Hepatic stellate cell (primary cell): ENCODE measurements around the gene ABCA7.

Source experiments
- DNase-seq: peaks from one replicate; pipeline ENCODE4 v3.0.0; 2011; ENCODE audit warnings: low spot score

ABCA7 gene

DNA sequence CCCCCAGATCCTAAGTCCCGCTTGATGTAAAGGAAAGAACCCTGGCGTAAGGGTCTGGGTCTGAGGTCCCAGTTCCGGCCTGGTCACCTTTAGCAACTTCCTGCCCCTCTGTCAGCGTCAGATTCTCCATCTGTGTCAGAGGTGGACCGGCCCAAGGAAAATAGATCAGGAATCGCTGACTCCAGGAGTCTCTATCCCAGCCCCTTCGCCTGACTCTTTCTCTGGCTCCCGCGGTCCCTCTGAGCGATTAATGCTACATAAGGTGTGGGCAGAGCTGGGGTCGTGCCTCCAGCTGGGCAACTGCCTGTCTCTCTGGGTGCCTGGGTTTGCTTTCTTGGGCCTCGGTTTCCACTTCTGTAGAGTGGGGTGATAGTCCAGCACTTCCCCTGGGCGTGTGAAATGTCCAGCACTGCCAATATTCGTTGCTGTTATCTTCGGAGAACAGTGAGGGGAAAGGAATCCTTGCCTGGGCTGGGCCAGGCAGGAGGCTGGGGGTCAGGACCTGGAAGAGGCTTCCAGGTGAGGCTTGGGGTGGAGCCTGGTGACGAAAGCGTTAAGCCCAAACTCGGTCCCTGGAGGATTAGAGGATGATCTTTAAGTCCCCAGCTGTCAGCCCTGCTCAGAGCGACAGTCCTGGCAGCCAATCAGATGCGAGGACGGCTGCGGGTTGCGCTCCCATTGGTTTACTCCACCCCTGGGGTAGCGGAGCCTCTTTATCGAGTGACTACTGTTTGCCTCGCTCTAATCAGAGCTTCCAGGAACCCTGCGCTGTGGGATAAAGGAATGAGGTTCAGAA lies 767 bp downstream of the ABCA7 start:
- DNase-seq, result peak; percentile 100

DNA sequence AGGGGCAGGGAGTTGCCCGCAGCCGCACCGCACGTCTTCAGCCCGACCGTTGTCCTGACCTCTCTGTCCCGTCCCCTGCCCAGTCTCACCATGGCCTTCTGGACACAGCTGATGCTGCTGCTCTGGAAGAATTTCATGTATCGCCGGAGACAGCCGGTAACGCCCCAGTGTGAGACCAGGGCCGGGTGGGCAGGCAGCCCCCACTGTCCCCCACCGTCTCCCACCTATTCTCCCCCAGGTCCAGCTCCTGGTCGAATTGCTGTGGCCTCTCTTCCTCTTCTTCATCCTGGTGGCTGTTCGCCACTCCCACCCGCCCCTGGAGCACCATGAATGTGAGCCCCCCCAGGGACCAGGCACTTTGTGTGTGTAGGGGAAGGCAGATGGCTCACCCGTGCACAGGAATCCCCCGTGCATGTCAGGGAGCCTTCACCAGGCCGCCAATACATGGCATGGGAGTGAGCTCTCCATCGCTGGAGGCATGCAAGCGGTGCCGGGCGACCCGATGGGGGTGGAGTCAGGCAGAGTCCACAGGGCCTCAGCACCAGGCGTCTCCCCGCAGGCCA lies 1.4 kb downstream of the ABCA7 start:
- DNase-seq, result no peak

DNA sequence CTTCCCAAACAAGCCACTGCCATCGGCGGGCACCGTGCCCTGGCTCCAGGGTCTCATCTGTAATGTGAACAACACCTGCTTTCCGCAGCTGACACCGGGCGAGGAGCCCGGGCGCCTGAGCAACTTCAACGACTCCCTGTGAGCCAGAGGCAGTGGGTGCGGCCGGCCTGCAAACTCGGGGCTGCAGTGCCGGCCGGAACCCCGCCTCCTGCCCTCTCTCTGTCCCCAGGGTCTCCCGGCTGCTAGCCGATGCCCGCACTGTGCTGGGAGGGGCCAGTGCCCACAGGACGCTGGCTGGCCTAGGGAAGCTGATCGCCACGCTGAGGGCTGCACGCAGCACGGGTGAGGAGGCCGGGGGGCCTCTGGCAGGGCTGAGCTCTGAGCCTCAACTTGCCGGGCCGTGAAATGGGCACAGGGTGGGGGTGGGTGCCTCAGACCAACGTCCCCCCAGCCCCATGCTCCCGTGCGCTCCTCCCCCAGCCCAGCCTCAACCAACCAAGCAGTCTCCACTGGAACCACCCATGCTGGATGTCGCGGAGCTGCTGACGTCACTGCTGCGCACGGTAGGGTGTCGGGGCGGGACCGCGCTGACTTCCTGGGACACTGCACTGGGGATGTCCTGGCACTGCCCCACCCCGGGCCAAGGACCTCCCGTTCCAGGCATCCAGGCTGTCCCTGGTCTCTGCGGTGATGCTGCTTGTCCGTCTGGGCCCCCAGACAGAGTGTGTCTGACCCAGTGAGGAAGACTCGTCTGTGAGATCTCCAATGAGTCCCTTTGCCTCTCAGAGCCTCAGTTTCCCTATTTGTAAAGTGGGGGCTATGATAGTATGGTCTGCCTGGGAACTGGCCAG lies 2.2 kb downstream of the ABCA7 start:
- peak; percentile 85 for DNase-seq

DNA sequence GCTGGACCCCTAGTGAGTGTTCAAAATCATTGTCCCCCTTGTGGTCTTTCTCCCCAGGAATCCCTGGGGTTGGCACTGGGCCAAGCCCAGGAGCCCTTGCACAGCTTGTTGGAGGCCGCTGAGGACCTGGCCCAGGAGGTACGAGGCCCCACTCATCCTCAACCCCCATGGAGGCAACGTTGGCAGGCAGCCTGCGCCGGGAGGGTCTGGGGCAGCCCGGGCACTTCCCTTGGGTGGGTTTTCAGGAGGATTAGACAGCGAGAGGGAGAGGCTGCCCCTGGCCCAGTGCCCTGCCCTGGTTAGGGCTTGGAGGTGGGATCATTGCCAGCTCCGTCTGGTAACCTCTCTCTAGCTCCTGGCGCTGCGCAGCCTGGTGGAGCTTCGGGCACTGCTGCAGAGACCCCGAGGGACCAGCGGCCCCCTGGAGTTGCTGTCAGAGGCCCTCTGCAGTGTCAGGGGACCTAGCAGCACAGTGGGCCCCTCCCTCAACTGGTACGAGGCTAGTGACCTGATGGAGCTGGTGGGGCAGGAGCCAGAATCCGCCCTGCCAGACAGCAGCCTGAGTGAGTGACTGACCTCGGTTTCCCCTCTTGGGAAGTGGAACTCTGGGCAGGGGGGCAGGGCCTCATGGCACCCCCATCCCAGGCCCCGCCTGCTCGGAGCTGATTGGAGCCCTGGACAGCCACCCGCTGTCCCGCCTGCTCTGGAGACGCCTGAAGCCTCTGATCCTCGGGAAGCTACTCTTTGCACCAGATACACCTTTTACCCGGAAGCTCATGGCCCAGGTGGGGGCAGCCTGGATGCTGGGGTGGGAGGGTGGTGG lies 3.0 kb downstream of the ABCA7 start:
- DNase-seq, result peak; percentile 53

DNA sequence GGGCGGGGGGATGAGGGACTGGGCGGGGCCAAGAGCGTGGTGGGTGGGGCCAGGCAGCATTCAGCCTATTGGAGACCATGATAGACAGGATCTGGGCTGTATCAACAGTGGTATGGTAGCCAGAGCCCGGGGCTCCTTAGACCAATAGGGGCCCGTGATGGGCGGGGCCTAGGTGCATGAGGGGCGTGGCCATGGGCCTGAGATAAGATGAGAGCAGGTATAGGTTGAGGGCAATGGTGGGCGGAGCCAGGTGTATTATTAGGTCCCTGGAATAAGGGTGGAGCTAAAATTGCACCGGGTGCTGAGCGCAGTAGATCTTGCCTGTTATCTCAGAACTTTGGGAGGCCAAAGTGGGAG lies 5.3 kb downstream of the ABCA7 start:
- DNase-seq, result peak; percentile 62

DNA sequence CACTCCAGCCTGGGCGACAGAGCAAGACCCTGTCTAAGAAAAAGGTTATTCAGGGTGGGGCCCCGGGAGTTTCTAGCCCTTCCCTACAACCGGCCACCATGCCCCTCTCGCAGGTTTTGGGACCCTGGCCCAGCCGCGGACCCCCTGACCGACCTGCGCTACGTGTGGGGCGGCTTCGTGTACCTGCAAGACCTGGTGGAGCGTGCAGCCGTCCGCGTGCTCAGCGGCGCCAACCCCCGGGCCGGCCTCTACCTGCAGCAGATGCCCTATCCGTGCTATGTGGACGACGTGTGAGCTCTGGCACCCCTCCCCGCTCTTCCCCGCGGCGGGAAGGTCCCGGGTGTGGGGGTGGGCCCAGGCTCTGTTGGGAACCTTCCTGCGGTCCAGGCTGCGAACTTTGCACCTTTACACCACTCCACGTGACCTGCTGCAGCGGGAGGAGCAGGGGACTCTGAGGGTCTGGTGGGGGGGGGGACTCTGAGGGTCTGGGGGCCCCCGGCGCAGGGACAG lies 6.3 kb downstream of the ABCA7 start:
- no peak for DNase-seq

DNA sequence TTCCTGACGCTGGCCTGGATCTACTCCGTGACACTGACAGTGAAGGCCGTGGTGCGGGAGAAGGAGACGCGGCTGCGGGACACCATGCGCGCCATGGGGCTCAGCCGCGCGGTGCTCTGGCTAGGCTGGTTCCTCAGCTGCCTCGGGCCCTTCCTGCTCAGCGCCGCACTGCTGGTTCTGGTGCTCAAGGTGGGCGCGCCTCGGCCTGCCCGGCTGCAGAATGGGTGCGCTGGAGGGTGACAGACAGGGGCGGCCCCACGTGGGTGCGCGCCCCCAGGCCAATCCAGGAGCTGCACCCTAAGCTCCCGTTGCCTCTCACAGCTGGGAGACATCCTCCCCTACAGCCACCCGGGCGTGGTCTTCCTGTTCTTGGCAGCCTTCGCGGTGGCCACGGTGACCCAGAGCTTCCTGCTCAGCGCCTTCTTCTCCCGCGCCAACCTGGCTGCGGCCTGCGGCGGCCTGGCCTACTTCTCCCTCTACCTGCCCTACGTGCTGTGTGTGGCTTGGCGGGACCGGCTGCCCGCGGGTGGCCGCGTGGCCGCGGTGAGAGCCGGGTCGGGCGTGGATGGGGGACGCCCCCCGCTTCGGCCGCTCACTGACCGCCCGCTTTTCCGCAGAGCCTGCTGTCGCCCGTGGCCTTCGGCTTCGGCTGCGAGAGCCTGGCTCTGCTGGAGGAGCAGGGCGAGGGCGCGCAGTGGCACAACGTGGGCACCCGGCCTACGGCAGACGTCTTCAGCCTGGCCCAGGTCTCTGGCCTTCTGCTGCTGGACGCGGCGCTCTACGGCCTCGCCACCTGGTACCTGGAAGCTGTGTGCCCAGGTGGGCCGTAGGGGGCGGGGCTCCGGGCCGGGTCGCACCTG lies 7.2 kb downstream of the ABCA7 start:
- DNase-seq, result no peak

DNA sequence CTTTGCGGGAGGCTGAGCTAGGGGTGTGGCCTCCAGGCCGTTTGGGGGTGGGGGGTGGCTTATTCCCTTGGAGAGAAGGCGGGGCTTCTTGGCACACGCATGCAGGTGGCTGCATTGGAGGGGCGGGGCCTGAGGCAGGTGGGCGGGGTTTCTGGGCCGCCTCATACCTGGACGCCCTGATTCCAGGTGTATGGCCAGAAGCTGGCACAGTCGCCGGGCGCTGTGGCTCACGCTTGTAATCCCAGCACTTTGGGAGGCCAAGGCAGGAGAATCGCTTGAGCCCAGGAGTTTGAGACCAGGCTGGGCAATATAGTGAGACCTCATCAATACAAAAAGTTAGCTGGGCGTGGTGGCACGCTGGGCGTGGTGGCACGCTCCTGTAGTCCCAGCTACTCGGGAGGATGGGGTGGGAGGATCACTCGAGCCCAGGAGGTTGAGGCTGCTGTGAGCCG lies 7.8 kb downstream of the ABCA7 start:
- DNase-seq, result no peak

DNA sequence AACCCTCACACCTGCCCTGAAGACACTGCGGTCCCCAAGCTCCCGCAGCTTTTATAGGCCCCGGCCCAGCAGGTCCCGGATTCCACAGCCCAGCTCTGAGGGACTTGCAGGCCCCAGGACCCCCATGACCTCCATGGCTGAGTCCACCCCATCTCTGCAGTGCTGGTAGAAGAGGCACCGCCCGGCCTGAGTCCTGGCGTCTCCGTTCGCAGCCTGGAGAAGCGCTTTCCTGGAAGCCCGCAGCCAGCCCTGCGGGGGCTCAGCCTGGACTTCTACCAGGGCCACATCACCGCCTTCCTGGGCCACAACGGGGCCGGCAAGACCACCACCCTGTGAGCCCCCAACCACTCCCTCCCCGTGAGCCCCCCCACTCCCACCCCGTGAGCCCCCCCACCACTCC lies 9.2 kb downstream of the ABCA7 start:
- DNase-seq, result no peak

DNA sequence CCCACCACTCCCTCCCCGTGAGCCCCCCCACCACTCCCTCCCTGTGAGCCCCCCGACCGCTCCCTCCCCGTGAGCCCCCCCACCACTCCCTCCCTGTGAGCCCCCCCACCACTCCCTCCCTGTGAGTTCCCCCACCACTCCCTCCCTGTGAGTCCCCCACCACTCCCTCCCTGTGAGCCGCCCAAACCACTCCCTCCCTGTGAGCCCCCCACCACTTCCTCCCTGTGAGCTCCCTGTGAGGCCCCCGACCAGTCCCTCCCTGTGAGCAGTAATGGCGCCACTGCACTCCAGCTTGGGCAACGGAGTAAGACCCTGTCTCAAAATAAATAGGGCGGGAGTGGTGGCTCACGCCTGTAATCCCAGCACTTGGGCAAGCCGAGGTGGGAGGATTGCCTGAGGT lies 9.9 kb downstream of the ABCA7 start:
- DNase-seq, result no peak

DNA sequence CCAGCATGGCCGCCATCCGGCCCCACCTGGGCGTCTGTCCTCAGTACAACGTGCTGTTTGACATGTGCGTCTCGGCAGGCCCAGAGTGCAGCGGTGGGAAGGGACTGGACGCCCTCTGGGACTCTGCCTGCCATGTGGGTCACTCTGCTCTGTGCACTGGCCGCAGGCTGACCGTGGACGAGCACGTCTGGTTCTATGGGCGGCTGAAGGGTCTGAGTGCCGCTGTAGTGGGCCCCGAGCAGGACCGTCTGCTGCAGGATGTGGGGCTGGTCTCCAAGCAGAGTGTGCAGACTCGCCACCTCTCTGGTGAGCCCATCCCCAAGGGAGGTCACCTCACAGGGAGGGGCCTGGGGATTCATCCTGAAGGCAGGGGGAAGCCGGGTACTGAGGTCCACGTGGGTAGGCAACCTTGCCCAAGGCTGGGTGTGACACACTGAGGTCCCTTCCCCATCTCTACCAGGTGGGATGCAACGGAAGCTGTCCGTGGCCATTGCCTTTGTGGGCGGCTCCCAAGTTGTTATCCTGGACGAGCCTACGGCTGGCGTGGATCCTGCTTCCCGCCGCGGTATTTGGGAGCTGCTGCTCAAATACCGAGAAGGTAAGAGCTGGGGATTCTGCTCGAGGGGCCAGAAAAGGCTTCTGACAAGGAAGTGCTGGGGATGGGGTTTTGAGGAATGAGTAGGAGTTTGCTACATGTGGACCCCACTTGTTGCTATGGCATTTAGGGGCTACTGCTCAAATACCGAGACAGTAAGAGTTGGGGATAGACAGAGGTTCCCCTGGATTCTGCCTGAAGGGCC lies 11.3 kb downstream of the ABCA7 start:
- no peak for DNase-seq

DNA sequence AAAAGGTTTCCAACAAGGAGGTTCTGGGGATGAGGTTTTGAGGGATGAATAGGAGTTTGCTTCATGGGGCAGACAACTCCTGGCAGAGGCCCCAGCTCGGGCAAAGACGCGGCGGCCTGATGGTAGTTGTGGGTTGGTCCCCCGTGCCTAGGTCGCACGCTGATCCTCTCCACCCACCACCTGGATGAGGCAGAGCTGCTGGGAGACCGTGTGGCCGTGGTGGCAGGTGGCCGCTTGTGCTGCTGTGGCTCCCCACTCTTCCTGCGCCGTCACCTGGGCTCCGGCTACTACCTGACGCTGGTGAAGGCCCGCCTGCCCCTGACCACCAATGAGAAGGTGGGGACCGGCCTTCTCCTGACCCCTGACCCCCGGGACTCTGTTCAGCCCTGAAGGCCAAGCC lies 11.9 kb downstream of the ABCA7 start:
- no peak for DNase-seq

DNA sequence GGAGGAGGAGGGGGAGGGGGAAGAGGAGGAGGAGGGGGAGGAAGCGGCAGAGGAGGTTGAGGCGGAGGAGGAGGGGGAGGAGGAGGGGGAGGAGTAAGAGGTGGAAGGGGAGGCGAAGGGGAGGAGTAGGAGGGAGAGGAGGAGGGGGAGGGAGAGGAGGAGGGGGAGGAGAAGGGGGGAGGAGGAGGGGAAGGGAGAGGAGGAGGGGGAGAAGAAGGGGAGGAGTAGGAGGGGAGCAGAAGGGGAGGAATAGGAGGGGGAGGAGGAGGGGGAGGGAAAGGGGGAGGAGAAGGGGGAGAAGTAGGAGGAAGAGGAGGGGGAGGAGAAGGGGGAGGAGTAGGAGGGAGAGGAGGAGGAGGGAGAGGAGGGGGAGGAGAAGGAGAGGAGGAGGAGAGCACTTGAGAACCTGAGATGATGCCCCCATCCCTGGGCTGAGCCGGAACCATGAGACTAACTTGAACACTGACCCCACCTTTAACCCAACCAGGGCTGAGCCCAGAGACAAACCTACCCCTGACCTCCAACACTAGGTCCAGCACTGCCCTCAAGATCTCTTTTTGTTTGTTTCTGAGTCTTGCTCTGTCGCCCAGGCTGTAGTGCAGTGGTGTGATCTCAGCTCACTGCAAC lies 12.6 kb downstream of the ABCA7 start:
- no peak for DNase-seq

DNA sequence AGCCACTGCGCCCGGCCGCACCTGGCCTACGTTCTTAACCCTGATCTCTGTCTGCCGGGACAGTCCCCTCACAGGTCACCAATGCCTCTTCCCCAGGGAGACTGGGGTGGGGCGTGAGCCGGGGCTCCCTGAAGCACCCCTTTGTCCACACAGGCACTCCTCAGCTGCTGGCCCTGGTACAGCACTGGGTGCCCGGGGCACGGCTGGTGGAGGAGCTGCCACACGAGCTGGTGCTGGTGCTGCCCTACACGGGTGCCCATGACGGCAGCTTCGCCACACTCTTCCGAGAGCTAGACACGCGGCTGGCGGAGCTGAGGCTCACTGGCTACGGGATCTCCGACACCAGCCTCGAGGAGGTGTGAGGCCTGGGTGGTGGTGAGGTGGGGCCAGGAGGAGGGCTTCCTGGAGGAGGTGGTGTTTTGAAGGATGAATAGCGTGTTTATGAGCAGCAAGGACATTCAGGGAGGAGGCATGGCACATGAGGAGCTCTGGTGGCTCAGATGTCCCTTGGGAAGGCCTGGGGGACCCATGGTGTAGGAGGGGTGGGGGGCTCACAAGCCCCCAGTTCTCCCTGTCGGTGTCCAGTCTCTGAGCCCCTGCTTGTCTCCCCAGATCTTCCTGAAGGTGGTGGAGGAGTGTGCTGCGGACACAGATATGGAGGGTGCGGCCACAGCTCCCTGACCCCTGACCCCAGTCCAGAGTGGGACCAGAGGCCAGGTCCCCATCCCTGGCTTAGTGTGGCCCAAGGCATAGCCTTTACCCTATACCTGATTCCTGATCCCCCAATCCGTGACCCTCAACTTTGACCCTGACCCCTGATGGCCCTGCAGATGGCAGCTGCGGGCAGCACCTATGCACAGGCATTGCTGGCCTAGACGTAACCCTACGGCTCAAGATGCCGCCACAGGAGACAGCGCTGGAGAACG lies 13.5 kb downstream of the ABCA7 start:
- DNase-seq, result no peak

DNA sequence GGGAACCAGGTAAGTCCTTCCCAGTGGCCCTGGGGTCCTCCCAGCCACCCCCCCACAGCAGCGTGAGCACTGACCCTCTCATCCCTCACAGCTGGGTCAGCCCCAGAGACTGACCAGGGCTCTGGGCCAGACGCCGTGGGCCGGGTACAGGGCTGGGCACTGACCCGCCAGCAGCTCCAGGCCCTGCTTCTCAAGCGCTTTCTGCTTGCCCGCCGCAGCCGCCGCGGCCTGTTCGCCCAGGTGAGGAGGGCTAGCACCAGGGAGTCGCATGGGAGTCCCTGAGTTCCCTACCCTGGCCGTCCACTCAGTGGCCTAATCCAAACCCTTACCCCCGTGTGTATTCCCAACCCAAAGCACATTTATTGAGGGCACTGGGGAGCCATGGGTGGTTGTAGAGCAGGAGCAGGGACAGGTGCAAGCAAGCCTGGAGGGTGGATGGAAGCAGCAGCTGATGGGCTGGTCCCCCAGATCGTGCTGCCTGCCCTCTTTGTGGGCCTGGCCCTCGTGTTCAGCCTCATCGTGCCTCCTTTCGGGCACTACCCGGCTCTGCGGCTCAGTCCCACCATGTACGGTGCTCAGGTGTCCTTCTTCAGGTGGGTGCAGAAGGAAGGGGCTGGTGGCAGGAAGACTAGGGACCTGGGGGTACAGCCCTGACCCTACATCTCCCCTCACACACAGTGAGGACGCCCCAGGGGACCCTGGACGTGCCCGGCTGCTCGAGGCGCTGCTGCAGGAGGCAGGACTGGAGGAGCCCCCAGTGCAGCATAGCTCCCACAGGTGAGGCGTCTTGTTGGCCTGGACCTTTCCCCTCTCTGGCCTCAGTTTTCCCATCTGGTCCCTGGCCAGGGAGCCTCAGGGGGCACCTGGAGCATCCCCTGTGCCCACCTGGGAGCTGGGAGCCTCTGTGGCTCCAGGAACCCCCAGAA lies 14.5 kb downstream of the ABCA7 start:
- DNase-seq, result no peak

DNA sequence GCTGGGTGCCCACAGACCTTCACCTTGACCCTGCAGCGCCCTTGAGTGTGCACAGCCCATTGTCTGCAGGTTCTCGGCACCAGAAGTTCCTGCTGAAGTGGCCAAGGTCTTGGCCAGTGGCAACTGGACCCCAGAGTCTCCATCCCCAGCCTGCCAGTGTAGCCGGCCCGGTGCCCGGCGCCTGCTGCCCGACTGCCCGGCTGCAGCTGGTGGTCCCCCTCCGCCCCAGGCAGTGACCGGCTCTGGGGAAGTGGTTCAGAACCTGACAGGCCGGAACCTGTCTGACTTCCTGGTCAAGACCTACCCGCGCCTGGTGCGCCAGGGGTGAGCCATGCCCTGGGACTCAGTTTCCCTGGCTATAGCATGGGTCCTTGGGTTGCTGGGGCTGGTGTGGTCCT lies 15.1 kb downstream of the ABCA7 start:
- no peak for DNase-seq

DNA sequence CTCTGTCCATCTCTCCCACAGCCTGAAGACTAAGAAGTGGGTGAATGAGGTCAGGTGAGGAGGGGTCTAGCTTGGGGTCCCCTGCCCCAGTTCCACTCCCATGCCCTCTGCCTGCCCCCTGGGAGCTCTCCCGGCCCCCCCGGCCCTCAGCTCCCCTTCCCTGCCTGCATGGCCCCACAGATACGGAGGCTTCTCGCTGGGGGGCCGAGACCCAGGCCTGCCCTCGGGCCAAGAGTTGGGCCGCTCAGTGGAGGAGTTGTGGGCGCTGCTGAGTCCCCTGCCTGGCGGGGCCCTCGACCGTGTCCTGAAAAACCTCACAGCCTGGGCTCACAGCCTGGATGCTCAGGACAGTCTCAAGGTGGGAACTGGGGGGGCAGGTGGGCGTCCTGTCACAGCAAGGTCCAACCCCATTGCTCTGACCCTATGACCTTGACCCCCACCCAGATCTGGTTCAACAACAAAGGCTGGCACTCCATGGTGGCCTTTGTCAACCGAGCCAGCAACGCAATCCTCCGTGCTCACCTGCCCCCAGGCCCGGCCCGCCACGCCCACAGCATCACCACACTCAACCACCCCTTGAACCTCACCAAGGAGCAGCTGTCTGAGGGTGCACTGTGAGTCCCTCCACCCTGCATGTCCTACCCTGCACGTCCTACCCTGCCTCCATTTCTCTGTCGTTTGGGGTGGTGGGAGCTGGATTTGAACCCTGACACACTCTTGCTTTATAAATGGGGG lies 16.1 kb downstream of the ABCA7 start:
- DNase-seq, result no peak
